ENCODE measurements around the gene CCDC24. TPM values are rescaled to one million over a fixed set of nuclear protein-coding genes. Genes with fewer than 3 reads are reported as not detected.

CCDC24 gene
- total and polyA plus RNA-seq, 8 donors: 3.9 to 45.9 (median 6.5) TPM

- TF ChIP-seq CTCF (IDR thresholded peaks at IDR 0.05): no peak
- ATAC-seq (no peak), FAIRE-seq (no peak), DNase-seq (peak in 1 of 6 donors; percentile 15)
- Histone ChIP-seq H3K4me3 (no peak overlapping the region), H3K4me1 (peaks cover 6 to 16% (median 7%) of the 10 kb centered on the region in 3 donors), H3K27me3 (no peaks in the 10 kb centered on the region), H3K9me3 (no peaks in the 10 kb centered on the region), H3K27ac (no peak overlapping the region), H3K36me3 (no peaks in the 10 kb centered on the region)
- intact Hi-C loops (cut with DNase I): no loop called here
- 91% methylated on average over 17 of the region's 17 CpGs for WGBS, 2 donors
Observed at GRCh38 chr1:43971336-43971980, 19.9 kb upstream of the CCDC24 start.

GRCh38 chr1:43973981-43974442 is 17.4 kb upstream of the CCDC24 start:
- no peaks in the 10 kb centered on the region for H3K27me3 ChIP-seq
- peaks cover 0 to 4% (median 0%) of the 10 kb centered on the region in 3 donors for H3K36me3 ChIP-seq
- no peak for FAIRE-seq
- WGBS, 2 donors: 20 to 22% methylated on average over 9 of the region's 9 CpGs
- no peak for DNase-seq
- ATAC-seq: peak in 1 of 4 donors; percentile 0
- no peaks in the 10 kb centered on the region for H3K9me3 ChIP-seq
- peaks cover 6 to 33% (median 14%) of the 10 kb centered on the region in 3 donors for H3K4me1 ChIP-seq
- H3K27ac ChIP-seq: peak overlapping the region; percentile 86 to 96 (median 92)
- H3K4me3 ChIP-seq: peak overlapping the region; percentile 69 to 92 (median 82)
- TF ChIP-seq CTCF (IDR thresholded peaks at IDR 0.05): no peak
- intact Hi-C loops (cut with DNase I): no loop called here

GRCh38 chr1:43974443-43975248 is 16.8 kb upstream of the CCDC24 start, which contains the start of gene ATP6V0B:
Gene ATP6V0B, plus strand, starts transcription at chr1:43974960. Its CDS starts 81 bp downstream, at chr1:43975041.
- Histone ChIP-seq H3K4me1 (peaks cover 6 to 33% (median 14%) of the 10 kb centered on the region in 3 donors), H3K9me3 (no peaks in the 10 kb centered on the region), H3K27ac (peak within 1 kb of the TSS; percentile 86 to 96 (median 92)), H3K36me3 (peaks cover 0 to 4% (median 0%) of the 10 kb centered on the region in 3 donors), H3K27me3 (no peaks in the 10 kb centered on the region), H3K4me3 (peak within 1 kb of the TSS; percentile 69 to 92 (median 82))
- FAIRE-seq (no peak), DNase-seq (peak; percentile 95 to 99 (median 97)), ATAC-seq (peak; percentile 81 to 91 (median 84))
- intact Hi-C loops (cut with DNase I): no loop called here
- TF ChIP-seq CTCF (IDR thresholded peaks at IDR 0.05): peak in 1 of 4 donors; percentile 12
- WGBS, 2 donors: 0% methylated on average over 83 to 93 of the region's 93 CpGs

- Histone ChIP-seq H3K36me3 (peaks cover 0 to 4% (median 0%) of the 10 kb centered on the region in 3 donors), H3K4me1 (peaks cover 6 to 36% (median 14%) of the 10 kb centered on the region in 3 donors), H3K9me3 (no peaks in the 10 kb centered on the region), H3K27ac (peak overlapping the region; percentile 86 to 96 (median 92)), H3K4me3 (peak overlapping the region; percentile 69 to 92 (median 82)), H3K27me3 (no peaks in the 10 kb centered on the region)
- peak; percentile 39 to 53 (median 50) for ATAC-seq
- intact Hi-C loops (cut with DNase I): no loop called here
- DNase-seq: peak; percentile 70 to 87 (median 76)
- WGBS, 2 donors: 1% methylated on average over 34 of the region's 34 CpGs
- no peak for TF ChIP-seq CTCF (IDR thresholded peaks at IDR 0.05)
- FAIRE-seq: no peak
Observed at GRCh38 chr1:43975249-43975961, 16.0 kb upstream of the CCDC24 start.

All from pancreas (tissue), 10 donors.